ENCODE results near the gene WNT3. TPM values are rescaled to one million over a fixed set of nuclear protein-coding genes. Genes with fewer than 3 reads are reported as not detected.
A peak's percentile ranks its signal among the peaks of the same experiment; 100 is the strongest.
"Not testable (repeated sequence)": the region's sequence is repeated elsewhere in the genome, so short reads cannot be mapped to it uniquely, and the experiment has no call there.

Gene WNT3
- total RNA-seq, 2 donors from 2014 or later = 0.44 to 1.2 TPM

GRCh38 chr17:46772475-46773220, 45.8 kb downstream of the WNT3 start:
- Histone ChIP-seq H3K27me3 (no peaks in the 10 kb centered on the region), H3K4me1 (peaks cover 0 to 14% of the 10 kb centered on the region in 2 donors), H3K9me3 (no peaks in the 10 kb centered on the region), H3K36me3 (no peaks in the 10 kb centered on the region), H3K27ac (no peak overlapping the region), H3K4me3 (peak overlapping the region; percentile 57 to 63)
- DNase-seq (ENCODE audit: low spot score) = no peak
- TF ChIP-seq CTCF (IDR thresholded peaks at IDR 0.05) = no peak

GRCh38 chr17:46771561-46772474, 46.7 kb downstream of the WNT3 start:
- H3K27ac ChIP-seq = peak overlapping the region in 1 of 2 donors; percentile 31
- no peaks in the 10 kb centered on the region for H3K36me3 ChIP-seq
- no peak for DNase-seq (ENCODE audit: low spot score)
- no peak for TF ChIP-seq CTCF (IDR thresholded peaks at IDR 0.05)
- no peaks in the 10 kb centered on the region for H3K9me3 ChIP-seq
- H3K4me1 ChIP-seq = peaks cover 0 to 14% of the 10 kb centered on the region in 2 donors
- H3K4me3 ChIP-seq = peak overlapping the region; percentile 57 to 63
- H3K27me3 ChIP-seq = no peaks in the 10 kb centered on the region

GRCh38 chr17:46770818-46771560, 47.5 kb downstream of the WNT3 start:
- TF ChIP-seq CTCF (IDR thresholded peaks at IDR 0.05) = no peak
- H3K27ac ChIP-seq = peak overlapping the region; percentile 31 to 39
- DNase-seq (ENCODE audit: low spot score) = no peak
- peaks cover 0 to 14% of the 10 kb centered on the region in 2 donors for H3K4me1 ChIP-seq
- H3K27me3 ChIP-seq = no peaks in the 10 kb centered on the region
- no peaks in the 10 kb centered on the region for H3K36me3 ChIP-seq
- peak overlapping the region; percentile 35 to 63 for H3K4me3 ChIP-seq
- H3K9me3 ChIP-seq = no peaks in the 10 kb centered on the region

- H3K36me3 ChIP-seq = no peaks in the 10 kb centered on the region
- H3K4me1 ChIP-seq = peaks cover 0 to 19% of the 10 kb centered on the region in 2 donors
- no peaks in the 10 kb centered on the region for H3K9me3 ChIP-seq
- H3K4me3 ChIP-seq = peak overlapping the region in 1 of 2 donors; percentile 63
- DNase-seq (ENCODE audit: low spot score) = no peak
- no peak for TF ChIP-seq CTCF (IDR thresholded peaks at IDR 0.05)
- H3K27me3 ChIP-seq = no peaks in the 10 kb centered on the region
- H3K27ac ChIP-seq = no peak overlapping the region
These were observed 48.1 kb downstream of the WNT3 start for GRCh38 chr17:46770439-46770817.

GRCh38 chr17:46769531-46770438, 48.7 kb downstream of the WNT3 start:
- no peaks in the 10 kb centered on the region for H3K36me3 ChIP-seq
- no peak for DNase-seq (ENCODE audit: low spot score)
- peaks cover 0 to 25% of the 10 kb centered on the region in 2 donors for H3K4me1 ChIP-seq
- H3K4me3 ChIP-seq = peak overlapping the region in 1 of 2 donors; percentile 25
- TF ChIP-seq CTCF (IDR thresholded peaks at IDR 0.05) = no peak
- H3K27me3 ChIP-seq = no peaks in the 10 kb centered on the region
- H3K27ac ChIP-seq = no peak overlapping the region
- H3K9me3 ChIP-seq = no peaks in the 10 kb centered on the region

GRCh38 chr17:46768896-46769295, 49.6 kb downstream of the WNT3 start:
- H3K4me3 ChIP-seq; H3K27ac ChIP-seq; H3K9me3 ChIP-seq; H3K27me3 ChIP-seq; H3K36me3 ChIP-seq; DNase-seq (ENCODE audit: low spot score): not testable (repeated sequence)
- H3K4me1 ChIP-seq = peaks cover 0 to 34% of the 10 kb centered on the region in 2 donors

Measured in right atrium auricular region (tissue), 2 donors.